ENCODE data around the gene HLA-DQA2.

DNA sequence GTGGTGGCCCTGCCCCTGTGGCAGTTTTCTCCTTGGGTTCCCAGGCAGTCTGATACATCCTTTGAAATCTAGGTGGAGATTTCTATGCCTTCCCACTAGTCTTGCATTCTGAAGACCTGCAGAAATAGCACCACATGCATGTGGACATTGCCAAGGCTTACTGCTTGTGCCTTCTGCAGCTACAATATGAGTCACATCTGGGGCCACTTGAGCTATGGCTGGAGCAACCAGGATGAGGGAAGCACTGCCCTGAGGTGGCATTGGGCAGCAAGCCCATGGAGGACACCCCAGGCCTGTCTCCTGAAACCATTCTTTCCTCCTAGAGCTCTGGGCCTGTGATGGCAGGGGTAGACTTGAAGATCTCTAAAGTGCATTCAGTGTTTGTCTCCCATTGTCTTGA is 37.8 kb downstream of the HLA-DQA2 start:
- TF ChIP-seq, protein P1, sequence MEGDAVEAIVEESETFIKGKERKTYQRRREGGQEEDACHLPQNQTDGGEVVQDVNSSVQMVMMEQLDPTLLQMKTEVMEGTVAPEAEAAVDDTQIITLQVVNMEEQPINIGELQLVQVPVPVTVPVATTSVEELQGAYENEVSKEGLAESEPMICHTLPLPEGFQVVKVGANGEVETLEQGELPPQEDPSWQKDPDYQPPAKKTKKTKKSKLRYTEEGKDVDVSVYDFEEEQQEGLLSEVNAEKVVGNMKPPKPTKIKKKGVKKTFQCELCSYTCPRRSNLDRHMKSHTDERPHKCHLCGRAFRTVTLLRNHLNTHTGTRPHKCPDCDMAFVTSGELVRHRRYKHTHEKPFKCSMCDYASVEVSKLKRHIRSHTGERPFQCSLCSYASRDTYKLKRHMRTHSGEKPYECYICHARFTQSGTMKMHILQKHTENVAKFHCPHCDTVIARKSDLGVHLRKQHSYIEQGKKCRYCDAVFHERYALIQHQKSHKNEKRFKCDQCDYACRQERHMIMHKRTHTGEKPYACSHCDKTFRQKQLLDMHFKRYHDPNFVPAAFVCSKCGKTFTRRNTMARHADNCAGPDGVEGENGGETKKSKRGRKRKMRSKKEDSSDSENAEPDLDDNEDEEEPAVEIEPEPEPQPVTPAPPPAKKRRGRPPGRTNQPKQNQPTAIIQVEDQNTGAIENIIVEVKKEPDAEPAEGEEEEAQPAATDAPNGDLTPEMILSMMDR (IDR thresholded peaks at IDR 0.05 in 8 of 11, conservative IDR thresholded peaks at IDR 0.05 in 3 of 11) = no peak
- no peak for TF ChIP-seq POLR2A (IDR thresholded peaks at IDR 0.05)
- TF ChIP-seq POLR2AphosphoS5 (IDR thresholded peaks at IDR 0.05) = no peak
